ENCODE results near the gene FIBIN. TPM values are rescaled to one million over a fixed set of nuclear protein-coding genes. Genes with fewer than 3 reads are reported as not detected.

The FIBIN gene
- total and polyA plus RNA-seq, 2 donors (not counting 3 experiments of a cell fraction or from before 2014, with no cell fraction given) = not detected

GRCh38 chr11:27011560-27012233, 17.8 kb downstream of the FIBIN start:
- no peak overlapping the region for H3K4me2 ChIP-seq (ENCODE audit: insufficient read depth, low read length)
- no peak overlapping the region for H3K9ac ChIP-seq (replicated peaks; ENCODE audit: extremely low read depth, insufficient read depth, low read length)
- no peaks in the 10 kb centered on the region for H3K27me3 ChIP-seq (ENCODE audit: control insufficient read depth in 2 of 2, insufficient read depth in 2 of 2, low read length in 2 of 2)
- no peak for DNase-seq (ENCODE audit: low read depth, low spot score)
- TF ChIP-seq EZH2 (IDR thresholded peaks at IDR 0.05; ENCODE audit: borderline replicate concordance, low read depth, low read length, severe bottlenecking) (no peak), POLR2AphosphoS5 (IDR thresholded peaks at IDR 0.05; ENCODE audit: insufficient read depth, low read depth, low read length) (no peak), CTCF (IDR thresholded peaks at IDR 0.05; ENCODE audit: extremely low read depth in 1 of 2, insufficient read depth in 1 of 2, low read depth in 1 of 2, low read length in 2 of 2) (no peak), FOS (IDR thresholded peaks at IDR 0.05; ENCODE audit: borderline replicate concordance, insufficient read depth, low read length) (no peak), MYC (IDR thresholded peaks at IDR 0.05; ENCODE audit: low read depth, low read length) (no peak), POLR2A (IDR thresholded peaks at IDR 0.05; ENCODE audit: low read depth, low read length) (no peak), MAX (IDR thresholded peaks at IDR 0.05; ENCODE audit: insufficient read depth, insufficient read length) (no peak)
- no peaks in the 10 kb centered on the region for H4K20me1 ChIP-seq (replicated peaks; ENCODE audit: control insufficient read depth, extremely low read depth, insufficient read depth, low read length)
- H3K36me3 ChIP-seq (ENCODE audit: control insufficient read depth in 2 of 2, extremely low read depth in 1 of 2, insufficient read depth in 2 of 2, low read length in 2 of 2) = no peaks in the 10 kb centered on the region
- no peaks in the 10 kb centered on the region for H3K4me1 ChIP-seq (ENCODE audit: control insufficient read depth, extremely low read depth, insufficient read depth, low read length)
- CTCF ChIA-PET = no interaction called here
- H3K4me3 ChIP-seq (replicated peaks in 1 of 3; ENCODE audit: insufficient read depth in 1 of 3, low read depth in 1 of 3, low read length in 3 of 3) = no peak overlapping the region
- no peaks in the 10 kb centered on the region for H3K9me3 ChIP-seq (replicated peaks; ENCODE audit: control insufficient read depth, insufficient read depth, low read length)
- H3K9me1 ChIP-seq (replicated peaks; ENCODE audit: control insufficient read depth, extremely low read depth, insufficient read depth, low read length) = no peaks in the 10 kb centered on the region
- no TSS peak for BruUV-seq (replicated peaks)
- no peak for FAIRE-seq
- no peak overlapping the region for H3K27ac ChIP-seq (ENCODE audit: insufficient read depth, low read depth, low read length)
- no peak overlapping the region for H2AFZ ChIP-seq (ENCODE audit: low read depth, low read length)
- dilution Hi-C loops (cut with MboI; ENCODE audit: extremely low pct_ligation_motif_present, low sequenced_read_pairs) (no loop called here), intact Hi-C loops (cut with micrococcal nuclease) (no loop called here)
- POLR2A ChIA-PET = no interaction called here
- no peaks in the 10 kb centered on the region for H3K79me2 ChIP-seq (ENCODE audit: control insufficient read depth, insufficient read depth, low read length)

All from endothelial cell of umbilical vein (primary cell).